ENCODE measurements around the gene TKTL1.
"Not testable (repeated sequence)": the region's sequence is repeated elsewhere in the genome, so short reads cannot be mapped to it uniquely, and the experiment has no call there.

The TKTL1 gene

DNA sequence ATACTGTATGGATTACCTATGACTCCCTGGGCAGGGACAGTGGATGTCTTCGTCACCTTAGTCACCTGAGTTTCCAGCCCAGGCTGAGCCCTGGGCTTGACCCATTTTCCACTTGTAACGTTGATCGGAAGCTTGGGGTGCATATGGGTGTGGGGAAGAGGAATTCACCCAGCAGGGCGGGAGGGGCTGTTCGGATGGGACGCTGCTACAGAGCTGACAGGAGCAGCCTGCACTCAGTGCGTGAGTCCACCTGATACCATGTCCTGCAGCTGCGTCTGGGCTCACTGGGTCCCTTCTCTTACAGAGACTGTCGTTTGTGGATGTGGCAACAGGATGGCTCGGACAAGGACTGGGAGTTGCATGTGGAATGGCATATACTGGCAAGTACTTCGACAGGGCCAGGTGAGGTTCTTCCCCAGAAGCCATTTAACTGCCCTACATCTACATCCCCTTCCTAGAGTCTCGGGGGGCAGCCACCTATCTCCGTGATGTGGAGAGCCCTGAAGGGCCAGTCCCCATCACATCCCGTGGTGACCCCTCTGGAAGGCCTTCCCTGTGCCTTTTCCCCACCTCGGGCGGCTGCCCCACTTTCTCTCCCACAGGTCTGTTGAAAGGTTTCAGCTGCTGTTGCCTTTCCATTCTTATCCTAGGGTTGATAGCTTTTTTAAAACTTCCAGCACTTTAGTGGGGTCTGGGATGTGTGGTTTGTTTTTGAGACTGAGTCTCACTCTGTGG is 13.6 kb downstream of the TKTL1 start:
- DNase-seq (ENCODE audit: low spot score), result no peak

DNA sequence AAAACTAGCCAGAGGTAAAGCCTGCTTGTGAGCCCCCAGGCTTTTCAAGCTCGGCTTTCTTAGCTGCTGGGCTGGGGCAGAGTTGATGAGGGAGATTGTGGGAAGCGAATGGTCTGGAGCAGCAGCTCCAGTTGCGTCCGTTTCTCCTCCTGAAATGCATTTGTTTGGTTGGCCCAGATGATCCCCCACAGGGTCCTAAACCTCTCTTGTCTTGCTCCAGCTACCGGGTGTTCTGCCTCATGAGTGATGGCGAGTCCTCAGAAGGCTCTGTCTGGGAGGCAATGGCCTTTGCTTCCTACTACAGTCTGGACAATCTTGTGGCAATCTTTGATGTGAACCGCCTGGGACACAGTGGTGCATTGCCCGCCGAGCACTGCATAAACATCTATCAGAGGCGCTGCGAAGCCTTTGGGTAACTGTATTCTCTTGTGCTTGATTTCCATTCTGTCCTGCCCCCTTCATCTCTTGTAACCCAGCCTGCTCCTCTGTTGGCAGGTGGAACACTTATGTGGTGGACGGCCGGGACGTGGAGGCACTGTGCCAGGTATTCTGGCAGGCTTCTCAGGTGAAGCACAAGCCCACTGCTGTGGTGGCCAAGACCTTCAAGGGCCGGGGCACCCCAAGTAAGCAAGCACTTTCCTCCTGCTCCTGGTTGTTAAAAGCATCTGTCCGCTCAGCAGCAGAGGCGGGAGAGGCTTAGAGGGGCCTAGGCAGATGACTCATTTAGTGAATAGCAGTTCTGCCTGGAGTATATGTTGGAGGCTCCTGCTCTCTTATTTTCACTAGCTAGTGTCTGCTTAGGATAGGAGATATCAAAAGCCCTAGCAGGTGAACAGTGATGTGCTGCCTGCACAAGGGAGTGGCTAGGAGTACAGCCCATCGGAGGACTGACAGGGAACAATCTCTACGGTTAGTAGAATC is 15.3 kb downstream of the TKTL1 start:
- no peak for DNase-seq (ENCODE audit: low spot score)

DNA sequence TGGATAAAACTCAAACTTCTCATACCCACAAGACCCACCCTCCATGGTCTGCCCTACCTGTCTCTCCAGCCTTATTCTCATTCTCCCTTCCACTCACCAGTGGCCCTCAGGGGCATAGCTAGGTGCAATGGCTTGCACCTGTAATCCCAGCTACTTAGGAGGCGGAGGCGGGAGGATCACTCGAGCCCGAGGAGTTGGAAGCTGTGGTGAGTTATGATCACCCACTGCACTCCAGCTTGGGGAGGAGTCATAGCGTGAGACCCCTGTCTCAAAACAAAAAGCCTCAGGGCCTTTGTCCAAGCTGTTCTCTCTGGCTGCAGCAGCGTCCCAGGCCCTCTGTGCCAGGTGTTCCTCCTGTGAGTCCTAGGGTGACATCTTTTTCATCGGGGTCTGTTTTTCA is 16.5 kb downstream of the TKTL1 start:
- no peak for DNase-seq (ENCODE audit: low spot score)

DNA sequence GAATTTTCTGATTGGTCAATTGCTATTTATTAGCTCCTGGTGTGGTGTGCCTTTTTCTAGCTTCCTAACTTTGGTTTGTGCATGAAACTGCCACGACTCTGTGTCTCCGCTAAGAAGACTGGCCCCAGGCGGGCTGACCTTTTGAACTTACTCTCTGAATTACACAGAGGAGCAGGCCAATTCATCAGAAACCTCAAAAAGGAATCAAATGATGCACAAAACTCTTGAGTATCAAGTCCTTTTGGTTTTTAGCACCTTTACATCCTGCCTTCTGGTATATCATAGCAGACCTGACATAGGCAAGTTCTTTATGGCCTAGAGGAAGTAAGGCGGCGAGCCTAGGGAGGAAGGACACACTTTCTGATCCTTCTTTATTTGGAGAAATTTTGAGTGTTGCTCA is 17.6 kb downstream of the TKTL1 start:
- DNase-seq (ENCODE audit: low spot score), result no peak

DNA sequence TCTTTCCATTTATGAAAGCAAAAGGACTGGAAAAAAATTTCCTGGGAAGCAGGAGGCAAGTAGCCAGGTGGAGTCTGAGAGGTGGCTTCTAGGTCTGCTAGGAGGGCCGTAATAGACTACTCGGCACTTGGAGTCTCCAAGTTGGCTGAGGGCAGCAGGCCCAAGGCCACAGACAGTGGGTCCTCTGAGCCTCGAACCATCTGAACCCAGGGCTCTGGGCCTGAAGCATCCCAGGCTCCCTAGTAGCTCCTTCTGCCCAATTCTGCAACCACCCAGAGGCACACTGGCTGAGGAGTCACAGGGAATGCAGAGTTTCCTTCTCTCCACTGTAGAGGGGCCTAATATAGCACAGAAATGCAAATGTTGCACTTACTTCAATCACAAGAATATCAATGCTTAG is 19.8 kb downstream of the TKTL1 start:
- no peak for DNase-seq (ENCODE audit: low spot score)

DNA sequence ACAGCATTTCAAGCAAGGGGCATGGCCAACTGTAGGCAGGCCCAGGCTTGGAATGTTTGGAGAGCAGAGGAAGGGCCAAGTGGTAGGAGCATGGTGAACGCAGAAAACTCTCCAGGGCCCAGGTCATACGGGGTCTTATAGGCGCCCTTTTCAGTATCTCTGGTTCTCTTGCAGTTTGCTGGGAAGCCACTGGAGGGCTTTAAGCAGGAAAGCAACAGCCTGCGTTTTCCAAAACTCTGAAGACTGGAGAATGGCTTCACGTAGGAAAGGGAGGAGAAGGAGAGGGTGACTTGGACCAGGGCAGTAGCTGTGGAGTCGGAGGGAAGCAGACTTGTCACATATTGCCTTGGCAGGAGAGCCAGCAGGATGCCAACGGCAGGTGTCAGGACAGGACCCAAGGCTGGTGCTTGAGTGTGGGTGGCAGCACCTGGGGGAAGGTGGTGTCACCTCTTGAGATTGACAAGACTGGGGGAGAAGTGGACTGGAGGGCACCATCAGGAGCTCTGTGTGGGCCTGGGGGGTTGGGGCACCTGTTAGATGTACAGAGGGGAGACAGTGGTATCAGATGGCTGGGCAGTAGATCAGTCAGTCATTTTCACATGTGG is 21.9 kb downstream of the TKTL1 start:
- no peak for DNase-seq (ENCODE audit: low spot score)

DNA sequence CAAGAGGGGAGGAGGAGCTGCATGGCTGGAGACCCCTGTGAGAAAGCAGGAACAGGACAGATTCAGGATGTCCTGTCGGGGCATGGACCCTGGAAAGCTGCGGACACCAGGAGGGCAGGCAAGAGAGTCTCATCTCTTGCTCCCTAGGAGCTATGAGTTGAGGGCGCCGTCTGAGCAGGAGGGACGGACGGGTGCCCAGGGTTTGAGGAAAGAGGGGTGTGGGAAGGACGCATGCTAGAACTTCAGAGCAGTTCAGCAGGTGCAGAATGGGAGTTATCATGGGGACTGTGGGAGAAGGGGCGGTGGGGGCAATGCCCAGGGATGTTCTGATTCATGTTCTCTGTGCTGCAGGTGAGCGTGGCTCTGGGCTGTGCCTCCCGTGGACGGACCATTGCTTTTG is 24.8 kb downstream of the TKTL1 start:
- DNase-seq (ENCODE audit: low spot score), result no peak

DNA sequence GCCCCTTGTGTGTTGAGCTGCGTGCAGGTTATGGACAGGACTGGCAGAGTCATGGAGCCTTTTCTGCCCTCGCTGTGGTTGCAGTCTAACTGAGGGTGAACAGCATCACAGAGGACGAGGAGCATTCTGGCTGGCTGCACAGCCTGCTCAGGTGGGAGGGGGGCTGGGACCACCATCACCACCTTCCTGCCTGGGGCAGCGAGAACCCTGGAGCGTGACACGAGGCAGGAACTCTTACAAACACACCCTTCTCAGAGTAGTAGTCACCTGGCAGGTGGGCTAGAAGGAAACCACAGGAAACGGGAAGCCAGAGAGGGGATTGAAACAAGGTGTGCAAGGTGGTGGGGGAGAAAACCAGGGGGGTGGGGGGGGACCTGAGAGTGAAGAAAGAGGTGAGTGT is 25.6 kb downstream of the TKTL1 start:
- no peak for DNase-seq (ENCODE audit: low spot score)

DNA sequence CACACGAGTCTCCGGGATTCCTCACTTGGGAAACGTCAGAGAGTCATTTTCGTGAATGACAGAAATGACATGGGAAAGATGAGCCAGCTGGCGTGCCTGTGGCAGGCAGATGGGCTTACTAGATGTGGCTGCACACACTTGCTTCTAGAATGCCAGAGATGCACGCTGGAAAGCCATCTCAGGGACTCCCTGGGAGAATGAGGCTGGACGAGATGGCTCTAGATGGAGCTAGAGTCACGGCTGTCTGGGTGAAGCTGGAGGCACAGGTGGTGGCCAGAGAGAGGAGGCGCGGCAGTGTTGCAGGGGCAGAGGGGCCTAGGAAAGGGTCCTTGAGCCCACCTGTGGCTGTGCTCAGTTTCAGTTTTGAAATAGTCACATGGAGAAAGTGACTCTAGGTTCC is 26.0 kb downstream of the TKTL1 start:
- DNase-seq (ENCODE audit: low spot score), result peak; percentile 33

DNA sequence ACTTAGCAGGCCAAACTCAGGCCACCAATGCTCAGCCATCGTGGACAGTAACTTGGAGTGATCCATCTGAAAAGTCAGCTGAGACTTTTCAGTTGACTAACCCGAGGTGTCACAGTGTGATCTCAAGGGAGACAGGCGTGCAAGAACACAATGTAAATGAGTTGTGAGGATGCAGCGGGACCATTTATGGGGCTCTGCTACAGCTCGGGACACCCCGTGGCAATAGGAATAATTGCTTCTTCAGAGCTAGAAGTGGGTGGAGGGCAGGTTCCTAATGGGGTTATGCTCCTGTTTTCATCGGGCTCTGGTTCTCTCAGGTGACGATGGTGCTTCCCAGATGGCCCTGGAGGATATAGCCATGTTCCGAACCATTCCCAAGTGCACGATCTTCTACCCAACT is 27.3 kb downstream of the TKTL1 start:
- DNase-seq (ENCODE audit: low spot score), result no peak

DNA sequence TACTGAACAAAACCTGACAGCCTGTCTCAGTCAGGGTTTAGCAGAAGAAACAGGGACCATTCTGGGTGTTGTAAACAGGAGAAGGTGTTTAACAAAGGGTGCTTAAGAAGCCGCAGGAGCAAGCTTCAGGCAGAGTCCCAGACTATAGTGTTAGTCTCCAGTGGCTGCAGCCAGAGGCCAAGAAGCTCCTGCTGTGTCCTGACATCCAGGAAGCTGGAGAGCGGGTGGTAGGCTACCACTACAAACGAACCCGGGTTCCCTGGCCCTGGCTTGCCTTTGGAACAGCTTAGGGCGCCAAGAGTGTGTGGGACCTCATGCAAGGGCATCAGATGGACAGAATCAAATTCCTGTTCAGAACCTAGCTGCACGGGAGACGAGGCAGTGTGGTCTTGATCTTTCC is 27.9 kb downstream of the TKTL1 start:
- no peak for DNase-seq (ENCODE audit: low spot score)

DNA sequence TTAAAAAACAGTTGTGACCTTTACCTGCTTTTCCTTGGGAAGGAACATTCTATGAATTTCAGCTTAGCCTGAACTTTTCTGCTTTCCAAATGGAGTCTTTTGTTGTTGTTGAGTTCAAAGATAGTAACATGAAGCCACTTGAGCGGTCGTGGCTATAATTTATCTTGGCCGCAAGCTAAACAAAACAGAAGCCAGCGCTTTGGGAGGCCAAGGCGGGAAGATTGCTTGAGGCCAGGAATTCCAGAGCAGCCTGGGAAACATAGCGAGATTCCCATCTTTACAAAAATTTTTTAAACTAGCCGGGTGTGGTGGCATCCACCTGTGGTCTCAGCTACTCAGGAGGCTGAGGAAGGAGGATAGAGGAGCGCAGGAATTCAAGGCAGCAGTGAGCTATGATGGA is 29.9 kb downstream of the TKTL1 start:
- no peak for DNase-seq (ENCODE audit: low spot score)

DNA sequence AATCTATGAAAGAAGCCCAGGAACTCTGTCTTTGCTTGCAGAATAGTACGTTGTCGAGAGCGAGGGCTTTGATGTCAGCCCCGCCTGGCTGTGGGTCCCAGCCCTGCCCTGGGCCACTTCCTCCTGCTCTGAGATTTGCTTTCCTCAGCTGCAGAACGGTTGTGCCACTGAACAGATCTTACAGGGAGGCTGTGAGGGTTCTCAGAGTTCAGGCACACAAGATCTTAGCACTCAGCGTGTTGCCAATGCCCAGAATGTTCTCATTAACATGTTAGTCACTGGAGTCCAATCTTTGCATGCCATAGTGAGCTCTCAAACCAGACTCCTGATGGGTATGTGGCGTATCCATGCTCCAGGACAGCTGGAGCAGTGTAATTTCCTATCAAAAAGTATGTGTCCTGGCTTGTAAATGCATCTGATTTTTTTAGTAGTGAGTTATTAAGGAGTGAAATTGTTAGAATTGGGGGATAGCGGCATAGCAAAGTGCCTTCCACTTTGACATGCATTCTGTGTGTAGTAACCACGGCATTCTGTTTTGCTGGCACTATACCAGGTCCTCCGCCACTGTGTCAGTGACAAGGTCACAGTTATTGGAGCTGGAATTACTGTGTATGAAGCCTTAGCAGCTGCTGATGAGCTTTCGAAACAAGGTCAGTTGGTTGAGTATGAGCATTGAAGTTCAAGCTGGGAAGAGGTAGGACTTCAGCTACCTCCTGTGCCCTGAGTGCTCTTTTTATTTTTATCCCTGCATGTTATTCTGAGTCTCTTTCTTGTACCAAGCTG is 31.6 kb downstream of the TKTL1 start:
- DNase-seq (ENCODE audit: low spot score), result no peak

DNA sequence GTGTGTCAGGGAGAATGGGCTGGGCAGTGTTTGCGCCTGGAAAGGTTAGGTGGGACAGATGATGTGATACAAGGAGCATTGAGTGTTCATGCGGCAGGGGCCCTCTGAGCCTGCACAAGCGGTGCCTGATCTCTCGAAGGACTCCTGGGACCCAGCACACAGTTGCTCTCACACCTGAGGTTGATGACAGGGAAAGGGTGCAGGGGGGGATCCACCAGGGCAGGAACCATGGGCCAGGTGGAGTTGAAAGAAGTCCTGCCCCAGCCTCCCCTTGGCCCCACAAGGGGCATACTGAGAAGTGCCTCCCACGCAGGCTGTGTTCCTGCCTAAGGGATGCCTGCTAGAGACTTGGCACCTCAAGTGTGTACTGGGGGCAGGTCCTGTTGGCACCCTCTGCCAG is 33.1 kb downstream of the TKTL1 start:
- DNase-seq (ENCODE audit: low spot score), result no peak

DNA sequence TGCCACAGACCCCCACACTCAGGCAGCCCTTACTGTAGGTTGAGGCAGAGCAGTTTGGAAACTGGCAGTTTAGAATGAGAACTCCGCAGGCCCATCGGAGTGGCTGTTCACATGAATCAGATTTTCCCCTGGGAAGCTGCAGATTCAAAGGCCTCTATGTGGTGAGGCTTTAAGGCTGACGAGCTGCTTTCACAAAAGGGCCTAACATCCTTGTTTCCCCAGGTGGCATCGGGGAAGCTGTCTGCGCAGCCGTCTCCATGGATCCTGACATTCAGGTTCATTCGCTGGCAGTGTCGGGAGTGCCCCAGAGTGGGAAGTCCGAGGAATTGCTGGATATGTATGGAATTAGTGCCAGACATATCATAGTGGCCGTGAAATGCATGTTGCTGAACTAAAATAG is 33.7 kb downstream of the TKTL1 start:
- no peak for DNase-seq (ENCODE audit: low spot score)

DNA sequence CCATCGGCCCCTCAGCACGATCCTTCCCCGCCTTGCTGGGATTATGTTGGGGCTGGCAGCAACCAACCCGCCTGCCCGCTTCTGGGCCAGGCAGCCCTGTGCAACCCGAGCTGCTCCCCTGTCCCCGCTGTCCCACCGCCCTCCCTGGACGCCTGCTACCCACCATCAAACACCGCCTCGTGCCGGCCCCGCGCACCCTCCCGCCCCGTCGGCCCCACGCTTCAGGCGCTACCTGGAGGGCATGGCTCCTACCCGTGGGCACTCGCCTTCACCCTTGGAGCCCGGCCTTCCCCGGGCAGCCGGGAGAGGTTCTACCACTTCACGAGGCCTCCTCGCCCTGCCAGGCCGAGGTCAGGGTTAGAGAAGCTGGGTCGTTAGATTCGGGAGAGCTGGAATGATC is 37.0 kb downstream of the TKTL1 start:
- DNase-seq (ENCODE audit: low spot score), result no peak

DNA sequence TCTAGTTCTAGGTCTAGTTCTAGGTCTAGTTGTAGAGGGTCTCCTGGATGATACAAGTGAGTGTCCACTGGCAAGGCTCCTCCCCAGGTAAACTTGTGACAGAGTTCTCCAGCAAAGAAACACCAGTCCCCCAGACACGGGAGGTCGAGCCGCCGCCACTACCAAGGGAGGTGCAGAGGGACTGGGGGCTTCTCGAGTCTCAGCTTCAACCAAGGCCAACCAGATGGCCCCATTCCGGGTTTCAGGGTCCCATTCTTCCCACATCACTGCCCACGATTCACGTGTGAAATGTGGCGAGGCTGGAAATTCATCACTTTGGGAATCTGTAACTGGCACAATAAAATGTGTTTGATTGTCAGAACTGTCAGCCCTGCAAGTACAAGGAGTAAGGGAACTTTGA is 37.5 kb downstream of the TKTL1 start:
- no peak for DNase-seq (ENCODE audit: low spot score)

DNA sequence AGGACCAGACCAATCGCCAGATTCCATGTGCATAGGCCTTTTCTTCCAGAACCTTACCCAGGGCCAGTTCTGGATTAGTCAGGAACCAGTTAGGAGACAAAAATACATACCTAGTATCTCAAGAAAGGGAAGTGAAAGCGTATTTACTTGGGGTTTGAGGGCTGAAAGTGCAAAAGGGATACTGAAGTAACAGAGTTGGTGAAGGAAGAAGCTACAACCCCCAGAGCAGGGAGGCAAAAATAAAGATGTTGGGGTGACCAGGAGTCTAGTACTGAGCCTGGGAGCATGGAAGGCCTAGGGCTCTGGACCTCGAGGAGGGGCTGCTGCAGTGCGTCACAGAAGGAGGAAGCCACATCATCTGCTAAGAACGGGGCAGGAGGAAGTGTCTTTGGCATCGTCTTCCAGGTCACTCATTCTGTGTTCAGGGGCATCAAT is 38.3 kb downstream of the TKTL1 start:
- no peak for DNase-seq (ENCODE audit: low spot score)

DNA sequence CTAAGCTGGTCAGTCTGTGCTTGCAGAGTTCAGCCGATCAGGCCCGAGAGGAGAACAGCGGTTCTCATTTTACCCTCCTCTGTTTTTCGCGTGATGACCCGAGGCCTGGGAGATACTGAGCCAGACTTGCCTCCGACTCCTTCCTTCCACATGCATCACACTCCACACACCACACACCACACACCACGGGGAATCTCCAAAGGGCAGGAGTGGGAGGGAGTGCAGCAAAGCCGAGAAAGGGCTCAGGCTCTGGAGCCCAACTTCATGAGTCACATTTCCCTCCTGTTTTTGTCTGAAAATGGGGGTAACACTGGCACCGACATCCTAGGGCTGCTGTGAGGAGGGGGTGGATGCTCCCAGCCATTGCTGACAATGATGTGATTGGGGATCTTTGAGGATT is 38.9 kb downstream of the TKTL1 start:
- DNase-seq (ENCODE audit: low spot score), result no peak

DNA sequence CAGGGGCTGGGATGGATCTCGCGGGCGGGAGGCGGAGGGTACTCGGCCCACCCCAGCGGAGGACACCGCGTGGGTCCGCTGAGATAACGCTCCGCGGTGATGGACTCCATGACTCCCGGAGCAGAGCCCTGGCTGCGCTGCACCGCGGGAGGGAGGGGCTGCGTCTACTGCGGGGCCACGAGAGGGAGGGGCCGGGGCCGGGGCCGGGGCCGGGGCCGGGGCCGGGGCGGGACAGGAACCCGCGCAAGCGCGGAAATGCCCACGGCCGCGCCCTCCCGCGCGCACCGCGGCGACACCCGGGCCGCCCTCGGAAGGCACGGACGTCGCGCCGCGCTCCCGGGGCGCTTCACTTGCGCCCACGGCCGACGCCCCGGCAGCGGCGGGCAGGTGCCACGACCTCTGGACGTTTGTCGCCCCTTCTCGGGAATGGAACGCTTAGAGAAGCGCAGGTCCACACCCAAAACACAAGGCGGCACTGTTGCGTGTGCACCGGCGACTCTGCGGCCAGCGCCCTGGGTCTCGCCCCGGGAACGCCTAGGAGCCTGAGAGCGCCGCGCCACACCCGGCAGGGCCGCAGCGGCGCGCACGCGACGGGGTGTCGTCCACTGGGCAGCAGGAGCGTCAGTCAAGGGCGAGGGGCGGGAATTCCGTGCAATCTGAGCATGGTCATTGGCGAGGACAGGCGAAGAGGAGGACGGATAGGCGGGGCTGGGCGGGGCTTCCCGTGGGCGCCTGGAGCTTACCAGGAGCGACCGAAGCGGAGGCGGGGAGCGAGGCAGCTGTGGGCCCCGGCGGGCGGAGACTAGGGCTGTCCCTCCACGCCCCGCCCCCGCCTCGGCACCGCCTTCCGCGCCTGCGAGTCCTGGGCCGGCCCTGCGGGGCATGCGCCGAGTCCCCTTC is 46.1 kb downstream of the TKTL1 start:
- DNase-seq (ENCODE audit: low spot score), result not testable (repeated sequence)

DNA sequence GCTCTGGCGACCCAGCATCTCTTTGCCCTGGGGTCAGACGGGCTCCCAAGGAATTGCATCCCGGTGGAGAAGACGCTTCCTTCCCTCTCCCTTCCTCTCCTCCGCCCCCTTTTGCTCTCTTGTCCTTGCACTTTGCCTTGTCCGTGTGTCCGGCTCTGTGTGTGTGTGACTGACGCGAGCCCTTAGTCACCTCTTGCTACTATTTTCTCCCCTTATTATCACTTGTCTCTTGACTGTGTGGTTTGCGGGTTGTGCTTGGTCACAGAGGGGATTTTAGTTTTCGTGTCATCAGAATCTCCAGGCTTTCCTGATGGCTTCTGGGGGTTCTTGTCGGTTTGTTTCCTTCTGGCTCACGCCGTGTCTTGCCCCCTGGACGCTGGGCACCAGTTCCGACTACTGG is 47.5 kb downstream of the TKTL1 start:
- not testable (repeated sequence) for DNase-seq (ENCODE audit: low spot score)
